ENCODE measurements around the gene TWSG1.
"Not testable (repeated sequence)": the region's sequence is repeated elsewhere in the genome, so short reads cannot be mapped to it uniquely, and the experiment has no call there.

TWSG1 gene

DNA sequence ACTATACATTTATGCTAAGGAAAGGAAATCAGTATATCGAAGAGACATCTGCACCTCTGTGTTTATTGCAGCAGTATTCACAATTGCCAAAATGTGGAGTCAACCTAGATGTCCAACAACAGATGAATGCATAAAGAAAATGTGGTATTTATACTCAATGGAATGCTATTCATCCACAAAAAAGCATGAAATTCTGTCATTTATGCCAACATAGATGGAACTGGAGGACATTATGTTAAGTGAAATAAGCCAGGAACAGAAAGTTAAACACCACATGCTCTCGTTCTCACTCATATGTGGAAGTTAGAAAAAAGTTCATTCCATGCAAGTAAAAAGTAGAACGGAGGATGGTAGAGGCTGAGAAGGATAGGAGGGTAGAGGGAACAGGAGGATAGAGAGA is 59.5 kb downstream of the TWSG1 start:
- DNase-seq = no peak

DNA sequence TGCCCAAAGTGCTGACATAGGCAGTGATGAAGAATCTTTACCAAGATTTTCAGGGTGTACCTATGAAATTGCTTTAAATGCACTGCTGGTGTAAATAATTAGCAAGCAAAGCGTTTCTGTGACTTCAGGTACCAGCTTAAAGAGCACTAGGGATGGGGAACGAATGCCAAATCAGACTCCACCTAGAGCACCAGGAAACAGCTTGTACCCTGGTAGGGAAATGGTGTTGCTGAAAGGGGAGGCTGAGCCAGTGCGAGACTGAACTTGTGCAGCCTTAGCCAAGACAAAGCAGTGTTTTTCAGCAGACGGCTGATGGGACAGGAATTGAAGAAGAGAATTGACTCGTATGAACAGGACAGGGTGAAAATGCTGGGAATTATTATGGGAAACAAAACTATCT is 65.6 kb downstream of the TWSG1 start:
- DNase-seq = no peak

DNA sequence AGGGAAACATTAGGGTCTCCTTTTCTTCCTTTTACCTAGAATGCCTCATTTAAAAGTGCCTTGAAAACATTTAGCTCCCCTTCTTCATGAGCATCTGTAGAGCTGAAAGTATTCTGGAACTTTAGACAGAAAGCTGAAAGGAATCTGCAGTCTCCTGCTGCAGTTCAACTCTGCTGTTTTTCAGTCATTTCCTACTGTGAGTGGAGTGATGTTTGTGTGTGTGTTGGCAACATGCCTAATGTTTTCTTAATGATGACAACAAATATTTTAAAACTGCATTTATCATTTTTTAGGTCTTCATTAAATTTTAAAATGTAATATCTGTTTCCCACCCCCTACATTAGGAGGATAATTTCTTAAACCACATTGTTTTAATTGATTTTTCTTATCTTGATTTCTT is 66.6 kb downstream of the TWSG1 start:
- DNase-seq = no peak

DNA sequence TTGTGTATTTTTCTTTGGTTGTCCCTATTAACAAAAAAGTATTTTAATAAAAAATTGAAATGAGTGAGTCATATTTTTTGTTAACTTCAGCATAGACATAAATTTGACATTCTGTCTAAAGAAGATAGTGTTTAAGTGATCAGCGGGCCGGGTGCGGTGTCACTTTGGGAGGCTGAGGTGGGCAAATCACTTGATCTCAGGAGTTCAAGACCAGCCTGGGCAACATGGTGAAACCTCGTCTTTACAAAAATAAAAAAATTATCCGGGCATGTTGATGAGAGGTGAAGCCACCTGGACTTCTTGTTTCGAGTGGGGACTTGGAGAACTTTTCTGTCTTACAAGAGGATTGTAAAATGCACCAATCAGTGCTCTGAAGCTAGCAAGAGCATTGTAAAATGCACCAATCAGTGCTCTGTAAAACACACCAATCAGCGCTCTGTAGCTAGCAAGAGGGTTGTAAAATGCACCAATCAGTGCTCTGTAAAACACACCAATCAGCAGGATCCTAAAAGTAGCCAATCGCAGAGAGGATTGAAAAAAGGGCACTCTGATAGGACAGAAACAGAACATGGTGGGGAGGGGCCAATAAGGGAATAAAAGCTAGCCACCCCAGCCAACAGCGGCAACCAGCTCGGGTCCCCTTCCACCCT is 67.9 kb downstream of the TWSG1 start:
- DNase-seq = not testable (repeated sequence)

DNA sequence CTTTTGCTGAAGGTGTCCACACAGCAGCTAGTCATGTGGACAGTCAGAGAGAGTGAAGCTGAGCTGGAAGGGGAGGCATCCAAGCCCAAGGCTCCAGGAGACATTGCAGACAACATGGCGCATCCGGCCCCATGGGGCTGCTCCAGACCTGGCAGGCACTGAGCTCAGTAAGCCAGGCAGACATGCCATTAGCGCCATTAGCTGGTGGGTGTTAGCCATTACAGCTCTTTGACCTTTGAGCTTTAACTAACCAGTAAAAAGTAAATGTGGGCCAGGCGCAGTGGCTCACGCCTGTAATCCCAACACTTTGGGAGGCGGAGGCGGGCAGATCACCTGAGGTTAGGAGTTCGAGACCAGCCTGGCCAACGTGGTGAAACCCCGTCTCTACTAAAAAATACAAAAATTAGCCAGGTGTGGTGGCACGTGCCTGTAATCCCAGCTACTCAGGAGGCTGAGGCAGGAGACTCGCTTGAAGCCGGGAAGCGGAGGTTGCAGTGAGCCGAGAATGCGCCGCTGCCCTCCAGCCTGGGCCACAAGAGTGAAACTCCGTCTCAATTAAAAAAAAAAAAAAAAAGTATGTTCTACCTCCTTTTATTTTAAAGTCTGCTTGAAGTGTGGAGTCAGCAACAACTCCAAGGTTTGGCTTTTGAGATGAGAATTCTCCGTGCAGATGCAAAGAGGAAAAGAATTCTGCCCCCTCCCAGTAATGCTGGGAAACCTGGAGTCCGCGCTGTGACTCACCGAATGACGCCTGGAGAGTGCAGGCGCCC is 69.4 kb downstream of the TWSG1 start:
- no peak for DNase-seq

DNA sequence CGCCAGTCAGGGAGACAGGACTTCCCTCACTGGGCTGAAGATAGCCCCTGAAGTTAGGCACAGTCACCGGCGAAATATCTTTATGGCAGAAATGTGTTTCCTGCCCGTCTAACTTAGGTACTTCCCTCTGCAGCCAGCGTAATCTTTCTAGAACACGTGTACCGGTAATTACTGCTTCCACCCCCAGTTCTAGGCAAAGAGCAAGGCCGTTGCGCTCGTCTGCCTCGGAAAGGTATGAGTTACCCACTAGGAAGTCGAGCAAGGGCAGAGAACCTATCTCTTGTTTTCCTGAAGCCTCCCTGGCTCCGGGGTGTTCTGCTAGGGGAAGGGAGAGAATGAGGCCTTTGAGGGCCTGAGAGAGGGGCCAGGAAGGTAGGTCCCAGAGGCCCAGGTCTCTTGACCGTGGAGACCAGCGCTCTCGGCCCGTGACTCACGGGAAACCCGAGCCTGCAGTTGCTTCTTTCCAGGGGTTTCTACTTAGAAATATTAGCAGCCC is 70.0 kb downstream of the TWSG1 start:
- peak; percentile 44 for DNase-seq

DNA sequence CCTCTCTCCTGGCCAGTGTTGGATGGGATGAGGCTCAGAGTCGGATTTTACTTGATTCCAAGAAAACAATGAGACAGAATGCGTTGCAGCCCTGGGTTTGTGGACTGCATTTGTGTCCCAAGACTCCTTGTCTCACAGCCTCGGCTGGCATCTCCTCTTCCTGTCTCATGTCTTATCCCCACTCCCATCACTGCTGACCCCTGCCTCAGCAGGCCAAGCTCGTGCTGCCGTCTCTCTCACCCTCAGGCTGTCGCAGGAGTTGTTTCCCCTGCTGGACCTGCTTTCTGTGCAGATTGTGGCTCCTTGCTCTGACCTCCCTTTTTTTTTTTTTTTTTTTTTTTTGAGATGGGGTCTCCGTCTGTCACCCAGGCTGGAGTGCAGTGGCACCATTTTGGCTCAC is 70.6 kb downstream of the TWSG1 start:
- DNase-seq = no peak

DNA sequence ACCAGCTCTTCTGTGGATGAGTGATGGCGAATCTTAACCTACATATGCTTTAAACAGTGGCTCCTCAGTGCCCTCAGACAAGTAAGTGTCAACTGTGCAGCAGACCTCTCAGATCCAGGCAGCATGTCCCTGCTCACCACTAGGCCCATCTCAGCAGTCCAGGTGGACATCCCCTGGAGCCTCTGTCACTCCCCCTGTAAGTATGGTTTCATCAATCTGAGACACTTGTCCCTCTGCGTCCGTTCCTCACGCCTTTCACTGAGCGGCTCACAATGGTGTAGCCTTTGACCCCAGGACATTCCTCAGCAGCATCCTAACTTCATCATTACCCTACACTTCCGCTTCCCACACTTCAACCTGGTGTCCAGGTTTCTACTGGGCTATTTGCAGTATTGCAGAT is 71.4 kb downstream of the TWSG1 start:
- no peak for DNase-seq

DNA sequence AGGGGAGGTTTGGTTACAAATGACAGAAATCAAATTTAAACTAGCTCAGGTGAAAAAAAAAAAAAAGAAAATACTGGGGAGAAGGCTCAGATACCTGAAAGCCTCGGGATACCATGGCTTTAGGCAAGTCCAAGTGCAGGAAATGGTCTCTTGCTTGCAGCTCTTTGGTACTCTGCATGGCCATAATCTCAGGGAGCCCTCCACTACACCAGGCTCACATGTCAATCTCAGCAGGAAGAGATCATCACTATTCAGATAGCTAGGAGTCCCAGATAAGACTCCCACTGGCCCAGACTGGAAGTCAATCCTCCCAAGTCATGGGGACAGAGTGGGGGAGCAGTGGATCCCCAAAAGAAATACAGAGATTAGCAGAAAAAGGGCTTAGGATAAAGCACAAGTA is 75.9 kb downstream of the TWSG1 start:
- no peak for DNase-seq

DNA sequence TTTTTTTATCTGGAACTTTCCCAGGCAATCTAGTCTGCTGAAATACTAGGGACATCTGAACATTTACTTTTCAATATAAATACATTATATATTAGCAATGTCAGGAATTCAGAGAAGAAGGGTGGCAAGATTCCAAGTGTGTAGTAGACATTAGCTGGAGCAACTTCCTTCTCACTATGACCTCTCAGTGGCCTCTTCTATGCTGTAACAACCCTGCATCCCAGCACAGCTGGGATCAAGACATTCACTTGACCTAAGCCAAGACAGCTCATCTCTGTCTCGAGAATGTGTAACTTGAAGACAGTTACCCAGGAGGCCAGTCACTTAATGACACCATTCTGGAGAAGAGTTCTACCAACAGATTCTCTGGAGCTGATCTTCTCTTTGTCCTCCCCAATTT is 79.0 kb downstream of the TWSG1 start:
- peak; percentile 64 for DNase-seq

DNA sequence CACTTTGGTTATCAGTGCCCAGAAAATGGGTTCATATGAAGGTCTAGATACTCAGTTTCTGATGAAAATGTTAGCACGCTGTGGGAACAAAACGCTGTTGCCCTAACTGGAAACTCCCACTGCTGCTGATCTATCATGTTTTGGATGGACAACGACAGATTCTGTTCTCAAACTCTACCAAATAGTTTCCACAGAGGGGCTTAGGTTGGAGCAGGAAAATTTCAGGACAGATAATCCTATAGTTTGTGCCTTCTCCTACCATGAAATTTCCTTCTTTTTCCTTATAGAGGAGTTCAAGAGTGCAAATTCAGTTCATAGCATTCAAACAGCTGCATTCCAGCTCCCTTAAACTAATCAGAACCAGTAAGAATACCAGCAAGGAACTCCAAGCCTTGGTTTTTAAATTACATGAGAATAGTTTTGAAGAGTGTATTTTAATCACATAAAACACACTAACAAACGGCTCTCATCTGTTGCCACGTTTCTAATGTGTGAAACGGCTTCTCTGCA is 82.0 kb downstream of the TWSG1 start:
- no peak for DNase-seq

DNA sequence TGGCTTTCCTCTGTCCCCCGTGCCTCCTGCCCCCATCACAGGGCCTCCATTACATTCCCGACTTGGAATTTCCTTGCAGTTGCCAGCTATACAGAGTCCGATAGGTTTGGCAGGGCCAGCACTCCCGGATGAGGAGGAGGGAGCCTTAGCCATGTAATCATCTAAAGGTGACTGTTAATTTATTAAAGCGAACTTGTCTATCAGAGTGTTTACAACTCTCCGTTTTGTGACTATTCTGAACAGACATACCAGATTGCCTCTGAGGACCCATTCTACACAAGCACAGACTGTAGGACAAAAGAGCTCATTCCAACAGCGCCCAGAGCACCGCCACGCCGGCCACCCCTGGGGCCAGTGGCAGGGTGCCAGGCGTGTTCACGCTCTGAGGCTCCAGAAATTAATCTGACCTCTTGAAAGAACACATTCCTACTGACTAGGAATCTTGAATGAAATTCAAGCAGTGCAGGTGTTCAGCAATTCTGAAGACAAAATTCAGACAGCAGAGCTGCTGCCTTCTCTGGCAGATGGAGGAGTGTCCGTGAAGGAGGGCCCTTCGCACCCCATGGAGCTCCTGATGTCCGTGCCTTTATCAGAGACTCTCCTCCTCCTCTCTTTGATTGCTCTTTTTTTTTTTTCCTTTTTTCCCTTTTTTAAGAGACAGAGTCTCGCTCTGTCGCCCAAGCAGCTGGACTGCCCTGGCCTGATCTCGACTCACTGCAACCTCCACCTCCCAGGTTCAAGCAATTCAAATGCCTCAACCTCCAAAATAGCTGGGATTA is 82.7 kb downstream of the TWSG1 start:
- DNase-seq = peak; percentile 87

DNA sequence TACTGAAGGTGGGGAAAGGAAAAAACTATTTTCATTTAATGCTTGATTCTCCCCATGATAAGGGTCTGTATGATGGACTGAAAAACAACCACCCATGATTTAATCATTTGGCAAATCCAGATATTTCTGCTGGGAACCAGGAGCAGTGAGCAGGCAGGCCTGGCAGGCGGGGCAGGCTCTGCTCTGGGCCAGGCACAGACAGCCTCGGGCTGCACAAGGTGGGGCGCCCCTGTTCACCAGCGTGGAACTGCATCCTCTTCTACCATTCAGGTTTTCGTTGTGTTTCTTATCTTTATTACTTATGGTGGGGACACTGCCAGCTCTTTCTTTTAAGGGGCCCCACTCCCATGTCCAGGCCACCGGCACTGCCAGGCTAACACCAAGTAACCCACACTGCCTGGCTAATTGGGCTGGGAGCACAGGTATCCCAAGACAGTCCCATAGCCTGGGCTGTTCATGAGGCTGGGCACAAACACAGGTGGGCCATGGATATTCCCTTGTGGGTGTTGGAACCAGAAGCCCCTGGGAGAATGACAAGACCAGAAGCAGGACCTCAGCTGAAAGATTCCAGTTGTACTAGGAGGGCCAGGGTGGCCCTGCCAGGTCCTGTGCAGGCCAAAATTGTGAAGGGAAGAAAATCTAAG is 83.6 kb downstream of the TWSG1 start:
- DNase-seq = no peak

DNA sequence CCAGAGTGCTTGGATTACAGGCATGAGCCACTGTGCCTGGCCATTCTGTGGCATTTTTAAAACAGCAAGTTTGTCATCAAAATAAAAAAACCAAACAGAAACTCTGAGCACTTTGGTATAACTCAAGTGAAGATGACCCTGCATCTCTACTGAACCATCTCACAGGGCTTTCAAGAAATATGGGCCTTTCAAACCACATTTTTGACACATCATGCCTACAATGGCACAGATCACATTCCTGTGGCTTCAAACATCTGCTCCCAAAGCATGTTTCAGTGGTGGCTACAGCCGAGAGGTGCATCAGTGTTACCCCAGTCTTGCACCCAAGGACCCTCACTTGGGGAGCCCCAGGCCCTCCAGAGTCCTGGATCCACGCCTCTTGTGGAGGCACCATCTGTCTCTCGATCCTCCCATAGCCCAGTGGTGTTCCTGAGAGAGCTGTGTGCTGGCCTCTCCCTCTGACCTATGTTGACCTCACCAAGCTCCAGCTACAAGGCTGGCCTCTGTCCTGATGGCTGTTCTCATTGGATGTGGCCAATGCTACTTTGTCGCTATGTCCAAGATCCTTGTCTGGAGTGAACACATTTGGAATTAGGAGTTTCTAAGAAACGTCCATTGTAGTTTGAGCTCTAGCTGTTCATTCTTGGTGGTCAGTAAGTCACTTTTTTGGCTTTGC is 85.5 kb downstream of the TWSG1 start:
- no peak for DNase-seq

DNA sequence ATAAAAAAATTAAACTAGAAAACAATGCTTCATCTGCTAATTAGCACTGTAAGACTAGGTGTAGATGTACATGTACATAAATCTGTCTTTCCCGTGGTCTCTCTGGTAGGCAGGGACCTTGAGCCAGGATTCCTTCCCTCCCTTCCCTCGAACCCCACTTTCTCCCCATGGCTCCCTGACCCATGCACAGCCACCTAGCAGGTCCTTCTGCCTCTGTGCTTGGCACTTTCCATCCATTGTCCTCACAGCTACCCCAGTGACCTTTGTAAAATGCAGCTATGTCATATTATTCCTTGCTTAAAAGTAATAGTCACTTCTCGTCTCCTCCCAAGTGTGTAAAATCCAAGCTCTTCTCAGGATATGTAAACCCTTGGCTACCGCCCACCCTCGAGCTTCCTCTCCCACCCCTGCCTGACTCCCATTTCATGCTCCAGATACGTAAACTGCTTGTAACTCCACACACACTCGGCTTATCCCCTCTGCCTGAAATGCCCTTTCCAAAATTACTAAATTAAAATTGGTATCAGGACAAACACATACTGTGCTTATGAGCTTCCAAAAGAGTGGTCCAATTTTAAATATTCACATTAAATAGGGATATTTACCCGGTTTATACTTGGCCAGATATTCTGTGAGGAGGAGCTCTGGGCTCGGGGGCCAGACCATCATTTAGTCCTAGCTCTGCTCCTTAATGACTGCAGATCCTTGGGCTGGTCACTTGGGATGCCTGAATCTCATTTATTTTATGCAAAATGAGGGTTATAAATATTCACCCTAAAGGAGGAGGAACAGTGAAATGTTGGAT is 86.7 kb downstream of the TWSG1 start:
- no peak for DNase-seq

DNA sequence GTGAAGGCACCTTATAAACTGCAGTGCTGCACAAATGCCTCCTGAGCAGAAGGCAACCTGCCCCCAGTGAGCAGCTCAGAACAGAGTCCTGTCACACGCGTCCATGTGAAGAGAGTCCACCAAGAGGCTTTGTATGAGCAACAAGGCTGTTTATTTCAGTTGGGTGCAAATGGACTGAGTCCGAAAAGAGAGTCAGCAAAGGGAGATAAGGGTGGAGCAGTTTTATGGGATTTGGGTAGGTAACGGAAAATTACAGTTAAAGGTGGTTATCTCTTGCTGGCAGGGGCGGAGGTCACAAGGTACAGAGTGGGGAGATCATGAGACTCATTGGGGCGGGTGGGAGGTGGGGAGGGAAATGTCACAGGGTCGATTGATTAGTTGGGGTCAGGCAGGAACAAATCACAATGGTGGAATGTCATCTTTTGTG is 87.3 kb downstream of the TWSG1 start:
- no peak for DNase-seq

DNA sequence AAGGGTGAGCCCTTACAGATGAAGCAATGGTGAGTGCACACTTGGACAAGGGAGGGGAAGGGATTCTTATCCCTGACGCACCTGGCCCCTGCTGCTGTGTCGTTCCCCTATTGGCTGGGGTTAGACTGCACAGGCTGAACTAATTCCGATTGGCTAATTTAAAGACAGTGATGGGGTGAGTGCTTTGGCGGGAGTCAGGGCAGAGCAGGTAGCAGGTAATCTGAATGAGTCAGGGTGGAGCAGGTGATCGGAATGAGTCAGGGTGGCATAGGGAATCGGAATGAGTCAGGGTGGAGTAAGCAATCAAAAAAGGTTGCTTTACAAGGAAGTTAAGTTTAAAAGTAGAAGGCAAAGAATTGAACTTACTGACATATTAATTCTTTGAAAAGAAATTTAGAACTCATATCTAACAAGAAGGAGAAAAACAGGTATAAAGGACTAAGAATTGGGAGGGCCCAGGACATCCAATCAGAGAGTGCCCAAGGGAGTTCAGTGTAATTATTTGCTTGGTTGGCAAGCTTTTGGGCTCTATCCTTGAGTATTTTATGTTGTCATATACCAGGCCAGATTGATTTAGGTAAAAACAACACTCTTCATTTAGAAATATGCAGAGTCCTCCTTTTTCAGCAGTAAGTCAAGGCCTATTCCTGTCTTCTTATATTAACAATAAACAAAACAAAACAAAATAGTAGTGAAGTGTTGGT is 88.4 kb downstream of the TWSG1 start:
- DNase-seq = no peak

DNA sequence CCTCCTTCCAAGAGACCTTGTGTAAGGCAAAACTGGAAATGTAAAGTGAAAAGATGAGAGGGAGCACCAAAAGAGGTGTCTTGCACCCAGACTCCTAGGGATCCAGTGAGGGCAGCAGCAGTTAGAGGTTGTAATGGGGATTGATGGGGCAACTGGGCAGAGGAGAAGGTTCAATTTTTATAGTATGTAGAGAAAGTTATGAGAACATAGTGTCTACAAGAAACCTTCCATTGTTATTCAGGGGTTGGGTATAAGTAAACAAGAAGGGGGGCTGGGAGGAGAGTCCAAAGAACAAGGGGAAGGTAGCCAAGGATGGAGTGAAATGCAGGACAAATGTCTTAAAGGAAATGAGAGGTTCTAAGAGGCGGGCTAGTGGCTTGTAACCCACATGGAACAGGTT is 89.1 kb downstream of the TWSG1 start:
- not testable (repeated sequence) for DNase-seq

DNA sequence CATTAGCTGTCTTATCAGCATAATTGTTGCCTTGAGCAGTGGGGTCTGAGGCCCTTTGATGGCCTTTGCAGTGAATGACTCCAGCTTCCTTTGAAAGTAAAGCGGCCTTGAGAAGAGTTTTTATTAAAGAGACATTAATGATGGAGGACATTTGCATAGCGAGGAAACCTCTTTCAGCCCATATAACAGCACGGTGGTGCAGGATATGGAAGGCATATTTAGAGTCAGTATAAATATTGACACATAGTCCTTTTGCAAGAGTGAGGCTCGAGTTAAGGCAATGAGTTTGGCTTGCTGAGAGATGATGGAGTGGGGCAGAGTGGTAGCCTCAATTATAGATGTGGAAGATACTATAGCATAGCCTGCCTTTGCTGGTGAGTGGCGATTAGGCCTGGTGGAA is 89.7 kb downstream of the TWSG1 start:
- DNase-seq = not testable (repeated sequence)

DNA sequence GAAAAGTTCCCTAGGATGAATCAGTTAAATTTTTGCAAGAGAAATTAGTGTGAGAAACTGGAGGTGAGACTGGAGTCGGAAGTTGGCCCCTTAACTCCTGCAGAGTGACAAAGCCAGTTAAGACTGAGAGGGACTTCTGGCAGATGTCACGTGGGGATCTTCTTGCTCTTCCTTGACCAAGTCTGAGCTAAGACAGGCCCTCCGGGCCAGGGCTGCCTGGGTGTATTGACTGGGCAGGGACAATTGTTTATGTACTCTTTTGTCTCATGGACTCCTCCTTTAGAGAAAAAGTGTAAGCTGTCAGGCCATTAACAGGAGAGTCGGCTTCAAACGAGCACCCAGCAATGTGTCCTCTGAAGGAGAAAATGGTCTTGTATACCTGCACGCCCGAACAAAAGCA is 92.2 kb downstream of the TWSG1 start:
- no peak for DNase-seq

DNA sequence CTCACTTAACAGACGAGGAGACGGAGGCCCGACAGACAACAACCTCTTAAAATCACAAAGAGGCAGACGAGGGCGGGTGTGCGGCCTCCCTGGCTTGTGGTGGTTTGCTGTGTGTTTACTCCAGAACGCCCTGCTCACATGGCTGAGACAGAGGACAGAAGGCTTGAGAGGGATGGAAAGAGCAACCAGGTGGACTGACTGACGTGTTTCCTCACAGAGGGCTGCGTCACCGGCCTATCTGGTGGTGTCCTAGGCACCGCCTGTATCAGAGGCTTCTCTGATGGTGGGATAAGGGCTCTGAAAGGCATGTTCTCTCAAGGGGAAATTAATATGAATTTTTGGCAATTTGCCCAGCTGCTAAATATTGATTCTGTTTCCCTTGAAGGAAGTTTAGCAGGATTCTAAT is 93.7 kb downstream of the TWSG1 start:
- no peak for DNase-seq

Data from femur (tissue), 1 donor.